ENCODE measurements around the gene PRKAA1. TPM values are rescaled to one million over a fixed set of nuclear protein-coding genes. Genes with fewer than 3 reads are reported as not detected.

Gene PRKAA1
- total and polyA plus RNA-seq, 2 donors (not counting 1 experiment from before 2014, with no cell fraction given): 39.9 to 107 TPM

- Histone ChIP-seq H3K27me3 (replicated peaks in 1 of 4; ENCODE audit: control extremely low read depth in 1 of 4, control insufficient read depth in 3 of 4, insufficient read depth in 4 of 4, low read length in 3 of 4) (no peaks in the 10 kb centered on the region), H3K9ac (ENCODE audit: low read length) (no peak overlapping the region), H3K4me3 (ENCODE audit: control extremely low read depth in 1 of 5, extremely low read depth in 1 of 5, insufficient read depth in 1 of 5, low read depth in 2 of 5, low read length in 4 of 5) (no peak overlapping the region), H4K20me1 (ENCODE audit: control insufficient read depth, insufficient read depth, low read length, poor library complexity, severe bottlenecking) (peaks cover 37% of the 10 kb centered on the region), H3K4me1 (ENCODE audit: control insufficient read depth in 2 of 2, insufficient read depth in 2 of 2, low read length in 2 of 2) (peaks cover 11 to 12% of the 10 kb centered on the region in 2 donors), H2AFZ (ENCODE audit: insufficient read depth, low read depth, low read length, poor library complexity, severe bottlenecking) (no peak overlapping the region), H3K4me2 (replicated peaks; ENCODE audit: low read depth, low read length, poor library complexity, severe bottlenecking) (no peak overlapping the region), H3K27ac (ENCODE audit: low read length in 2 of 2) (no peak overlapping the region), H3K79me2 (ENCODE audit: control insufficient read depth, insufficient read depth, low read length) (no peaks in the 10 kb centered on the region), H3K9me3 (ENCODE audit: control extremely low read depth in 1 of 3, control insufficient read depth in 2 of 3, insufficient read depth in 1 of 3, low read length in 2 of 3) (no peaks in the 10 kb centered on the region), H3K36me3 (replicated peaks in 1 of 2; ENCODE audit: control extremely low read depth in 1 of 2, control insufficient read depth in 1 of 2, extremely low read depth in 1 of 2, insufficient read depth in 2 of 2, low read length in 1 of 2) (peaks cover 31 to 69% of the 10 kb centered on the region in 2 experiments)
- intact Hi-C loops (cut with micrococcal nuclease): no loop called here
- DNase-seq (no peak), ATAC-seq (ENCODE audit: low read depth) (no peak)
- Mint-ChIP-seq H3K4me3 (no peak overlapping the region), H3K9me3 (ENCODE audit: insufficient read depth) (no peaks in the 10 kb centered on the region), H3K27ac (no peak overlapping the region), H3K4me1 (peaks cover 26% of the 10 kb centered on the region), H3K27me3 (no peaks in the 10 kb centered on the region)
- TF ChIP-seq, protein P1, sequence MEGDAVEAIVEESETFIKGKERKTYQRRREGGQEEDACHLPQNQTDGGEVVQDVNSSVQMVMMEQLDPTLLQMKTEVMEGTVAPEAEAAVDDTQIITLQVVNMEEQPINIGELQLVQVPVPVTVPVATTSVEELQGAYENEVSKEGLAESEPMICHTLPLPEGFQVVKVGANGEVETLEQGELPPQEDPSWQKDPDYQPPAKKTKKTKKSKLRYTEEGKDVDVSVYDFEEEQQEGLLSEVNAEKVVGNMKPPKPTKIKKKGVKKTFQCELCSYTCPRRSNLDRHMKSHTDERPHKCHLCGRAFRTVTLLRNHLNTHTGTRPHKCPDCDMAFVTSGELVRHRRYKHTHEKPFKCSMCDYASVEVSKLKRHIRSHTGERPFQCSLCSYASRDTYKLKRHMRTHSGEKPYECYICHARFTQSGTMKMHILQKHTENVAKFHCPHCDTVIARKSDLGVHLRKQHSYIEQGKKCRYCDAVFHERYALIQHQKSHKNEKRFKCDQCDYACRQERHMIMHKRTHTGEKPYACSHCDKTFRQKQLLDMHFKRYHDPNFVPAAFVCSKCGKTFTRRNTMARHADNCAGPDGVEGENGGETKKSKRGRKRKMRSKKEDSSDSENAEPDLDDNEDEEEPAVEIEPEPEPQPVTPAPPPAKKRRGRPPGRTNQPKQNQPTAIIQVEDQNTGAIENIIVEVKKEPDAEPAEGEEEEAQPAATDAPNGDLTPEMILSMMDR (IDR thresholded peaks at IDR 0.05): no peak
- TF ChIP-seq EZH2 (IDR thresholded peaks at IDR 0.05; ENCODE audit: borderline replicate concordance, insufficient read depth, low read depth, low read length, poor library complexity, severe bottlenecking): no peak
- WGBS (ENCODE audit: insufficient coverage): 92% methylated on average over 2 of the region's 3 CpGs
- ChIA-PET CTCF (no interaction called here), POLR2A (interaction anchor here (0.6 kb wide), 1 partner anchor 19 kb away, joined by 4 read pairs; no protein-coding TSS in a partner anchor)
Measured at GRCh38 chr5:40828690-40829661, 30.8 kb upstream of the PRKAA1 start.
